Measurements from ENCODE around the gene TGIF2.
"Not testable (repeated sequence)": the region's sequence is repeated elsewhere in the genome, so short reads cannot be mapped to it uniquely, and the experiment has no call there.

Gene TGIF2

GRCh38 chr20:36607586-36608387 lies 34.4 kb downstream of the TGIF2 start:
- no peak for DNase-seq (ENCODE audit: extremely low read depth in 1 of 2, low read depth in 1 of 2)

GRCh38 chr20:36608388-36608728 lies 35.0 kb downstream of the TGIF2 start:
- DNase-seq (ENCODE audit: extremely low read depth in 1 of 2, low read depth in 1 of 2), result not testable (repeated sequence)

DNA sequence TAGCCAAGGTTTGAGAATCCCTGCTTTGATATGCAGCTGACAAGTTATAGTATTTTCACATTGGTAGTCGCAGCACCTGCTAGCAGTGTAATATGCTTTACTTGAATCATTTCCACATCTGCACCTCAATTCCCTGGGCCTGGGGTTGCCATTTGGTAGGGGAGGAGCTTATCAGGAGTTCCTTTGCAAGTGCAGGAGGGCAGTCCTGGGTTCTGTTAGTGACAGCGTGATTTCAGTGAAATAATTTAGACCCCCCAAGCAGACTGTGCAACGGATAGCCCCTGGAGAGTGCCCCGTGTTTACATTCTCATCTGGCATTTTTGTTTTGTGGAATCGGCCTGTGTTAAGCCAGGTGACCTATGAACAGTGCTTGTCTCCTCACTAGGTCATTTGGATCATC lies 38.2 kb downstream of the TGIF2 start:
- no peak for DNase-seq (ENCODE audit: extremely low read depth in 1 of 2, low read depth in 1 of 2)

GRCh38 chr20:36613974-36614373 lies 40.6 kb downstream of the TGIF2 start:
- no peak for DNase-seq (ENCODE audit: extremely low read depth in 1 of 2, low read depth in 1 of 2)

DNA sequence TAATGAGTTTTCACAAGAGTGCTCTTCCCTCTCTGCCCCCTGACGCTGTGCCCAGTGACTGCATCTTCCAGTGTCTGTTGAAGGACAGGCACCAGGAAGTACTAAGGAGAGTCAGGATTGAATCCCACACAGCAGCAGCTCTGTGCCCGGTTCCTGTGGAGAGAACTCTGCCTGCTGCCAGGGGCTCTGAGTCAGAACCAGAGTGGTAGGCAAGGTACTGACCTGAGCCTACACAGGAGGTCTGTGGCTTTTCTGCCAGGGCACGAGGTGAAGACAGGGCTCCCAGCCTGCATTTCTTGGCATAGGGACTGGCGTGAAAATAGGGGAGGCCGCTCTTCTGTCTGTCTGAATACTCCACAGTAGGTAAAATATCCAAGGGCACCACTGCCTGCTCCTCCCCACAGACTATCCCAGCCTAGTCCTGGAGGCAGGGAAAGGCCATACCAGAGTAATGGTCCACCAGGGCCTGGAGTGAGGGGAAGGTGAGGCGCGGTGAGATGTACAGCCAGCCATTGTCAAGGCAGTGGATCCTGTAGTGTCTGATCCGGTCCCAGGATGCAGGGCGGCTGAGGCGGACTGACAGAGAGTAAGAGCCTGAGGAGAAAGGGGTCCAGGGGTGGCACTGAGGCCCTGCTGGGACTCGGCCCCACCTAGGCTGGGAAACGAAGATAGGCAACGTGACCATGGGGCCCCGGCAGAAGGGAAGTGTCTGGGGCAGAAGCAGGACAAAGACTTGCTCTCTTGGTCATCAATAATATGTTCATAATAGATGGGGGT lies 41.6 kb downstream of the TGIF2 start:
- DNase-seq (ENCODE audit: extremely low read depth in 1 of 2, low read depth in 1 of 2), result no peak

DNA sequence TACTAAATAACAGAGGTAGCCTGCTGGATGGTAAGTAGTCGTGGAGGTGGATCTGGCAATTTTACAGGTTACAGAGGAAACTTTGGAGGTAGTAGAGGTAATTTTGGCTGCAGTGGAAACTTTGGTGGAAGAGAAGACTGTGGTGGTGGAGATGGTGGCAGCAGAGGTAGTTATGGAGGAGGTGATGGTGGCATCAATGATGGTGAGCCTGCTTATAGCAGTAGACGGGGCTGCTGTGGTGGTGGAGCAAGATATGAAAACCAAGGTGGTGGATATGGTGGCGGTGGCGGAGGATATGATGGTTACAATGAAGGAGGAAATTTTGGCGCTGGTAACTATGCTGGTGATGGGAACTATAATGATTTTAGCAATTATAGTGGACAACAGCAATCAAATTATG lies 47.5 kb downstream of the TGIF2 start:
- no peak for DNase-seq (ENCODE audit: extremely low read depth in 1 of 2, low read depth in 1 of 2)

DNA sequence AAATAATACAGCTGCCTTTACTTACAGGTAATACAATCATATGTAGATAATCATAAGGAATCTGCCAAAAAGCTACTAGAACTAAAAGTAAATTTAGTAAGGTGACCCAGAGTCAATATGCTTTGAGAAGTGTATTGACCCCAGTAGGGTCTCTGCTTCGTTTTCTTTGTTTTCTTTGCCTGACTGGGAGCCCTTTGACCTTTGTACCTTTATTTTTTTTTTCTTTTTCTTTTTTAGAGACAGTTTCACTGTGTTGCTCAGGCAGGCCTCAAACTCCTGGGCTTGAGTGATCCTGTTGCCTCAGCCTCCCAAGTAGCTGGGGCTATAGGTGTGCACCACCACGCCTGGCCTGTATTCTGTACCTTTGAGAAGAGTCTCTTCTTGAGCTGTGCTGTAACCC lies 50.0 kb downstream of the TGIF2 start:
- no peak for DNase-seq (ENCODE audit: extremely low read depth in 1 of 2, low read depth in 1 of 2)

DNA sequence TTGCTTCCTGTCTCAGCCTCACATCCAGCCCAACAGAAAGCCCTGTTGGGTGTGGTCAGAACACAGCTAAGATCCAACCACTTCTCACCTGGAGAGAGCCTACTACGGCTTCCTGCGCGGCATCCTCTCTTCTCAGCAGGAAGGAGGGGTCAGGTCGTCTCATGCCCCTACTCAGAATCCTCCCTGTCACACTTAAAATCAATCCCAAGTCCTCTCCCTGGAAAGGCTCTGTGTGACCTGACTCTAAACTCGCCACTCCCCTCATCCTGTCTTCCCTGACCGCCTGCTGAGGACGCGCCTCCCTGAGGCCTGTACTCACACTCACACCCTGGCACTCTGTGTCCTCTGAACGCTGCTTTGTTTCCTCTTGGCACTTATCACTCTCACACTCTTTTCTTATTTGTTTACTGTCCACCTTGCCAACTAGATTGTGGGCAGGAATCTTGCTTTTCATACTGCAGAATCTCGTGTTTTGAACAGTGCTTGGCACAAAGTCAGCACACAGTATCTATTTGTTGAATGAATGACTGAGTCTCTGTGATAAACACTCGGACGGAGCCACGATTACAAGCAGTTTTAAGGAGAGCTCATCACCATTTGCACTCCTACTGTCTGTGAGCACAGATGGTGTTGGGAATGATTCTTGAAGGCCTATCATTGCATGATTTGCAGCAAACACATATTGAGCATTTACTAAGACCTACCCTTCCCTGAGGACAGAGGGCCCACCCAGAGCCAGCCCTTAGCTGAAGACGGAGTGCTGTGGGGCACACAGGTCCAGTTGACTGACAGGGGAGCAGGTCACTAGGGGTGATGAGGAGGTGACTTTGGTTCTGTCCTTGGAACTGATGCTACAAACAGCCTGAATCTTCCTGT lies 50.9 kb downstream of the TGIF2 start:
- DNase-seq (ENCODE audit: extremely low read depth in 1 of 2, low read depth in 1 of 2), result no peak

DNA sequence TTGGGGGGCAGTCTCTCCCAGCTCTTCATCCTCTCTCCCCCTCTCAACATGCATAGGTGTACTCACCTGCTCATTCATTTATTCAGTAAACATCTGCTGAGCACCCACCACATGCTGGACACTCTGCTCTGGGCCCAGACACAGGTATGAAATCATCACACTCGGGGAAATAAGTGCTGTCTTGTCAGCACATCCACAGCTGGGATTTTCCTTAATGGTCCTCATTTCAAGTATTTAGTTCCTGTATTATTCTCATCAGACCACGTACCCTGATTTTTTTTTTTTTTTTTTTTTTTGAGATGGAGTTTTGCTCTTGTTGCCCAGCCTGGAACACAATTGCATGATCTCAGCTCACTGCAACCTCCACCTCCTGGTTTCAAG lies 51.5 kb downstream of the TGIF2 start:
- no peak for DNase-seq (ENCODE audit: extremely low read depth in 1 of 2, low read depth in 1 of 2)

GRCh38 chr20:36628076-36628475 lies 54.7 kb downstream of the TGIF2 start:
- no peak for DNase-seq (ENCODE audit: extremely low read depth in 1 of 2, low read depth in 1 of 2)

- peak in 1 of 2 donors; percentile 28 for DNase-seq (ENCODE audit: extremely low read depth in 1 of 2, low read depth in 1 of 2)
Observed at GRCh38 chr20:36629719-36630681, 56.6 kb downstream of the TGIF2 start.

DNA sequence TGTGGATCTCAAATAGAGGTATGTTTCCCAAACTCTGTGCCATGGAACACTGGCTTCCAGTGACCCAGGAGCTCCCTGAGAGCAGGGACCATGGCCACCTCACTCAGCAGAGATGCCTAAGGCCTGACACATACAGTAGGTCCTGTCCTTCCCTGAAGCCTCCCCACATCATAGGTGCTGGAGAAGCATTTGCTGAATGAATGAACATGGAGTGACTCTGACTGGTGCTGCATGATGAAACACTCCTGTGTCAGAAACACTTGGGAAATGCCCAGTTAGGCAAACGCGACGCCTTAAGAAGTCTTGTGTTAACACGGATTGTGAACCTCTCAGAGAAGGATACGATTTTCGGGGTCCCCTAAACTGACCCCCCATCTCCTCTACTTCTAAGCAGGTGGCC lies 58.2 kb downstream of the TGIF2 start:
- no peak for DNase-seq (ENCODE audit: extremely low read depth in 1 of 2, low read depth in 1 of 2)

DNA sequence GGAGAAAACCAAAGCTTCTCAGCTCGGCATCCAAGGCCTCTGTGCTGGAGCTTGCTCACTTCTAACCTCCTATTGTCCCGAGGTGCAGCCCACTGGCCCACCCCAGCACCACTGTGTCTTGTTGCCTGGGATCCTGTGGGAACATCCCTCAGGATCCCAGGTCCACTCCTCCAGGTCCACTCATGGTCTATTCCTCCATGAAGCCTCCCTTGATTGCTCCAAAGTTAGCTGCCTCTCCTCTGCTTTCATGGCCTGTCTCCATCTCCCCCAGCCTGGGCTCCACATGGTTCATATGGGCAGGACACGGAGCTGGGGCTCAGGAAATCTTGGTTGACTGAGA lies 58.7 kb downstream of the TGIF2 start:
- no peak for DNase-seq (ENCODE audit: extremely low read depth in 1 of 2, low read depth in 1 of 2)

- no peak for DNase-seq (ENCODE audit: extremely low read depth in 1 of 2, low read depth in 1 of 2)
Observed at GRCh38 chr20:36632487-36633284, 59.3 kb downstream of the TGIF2 start.

GRCh38 chr20:36633285-36633772 lies 59.9 kb downstream of the TGIF2 start:
- no peak for DNase-seq (ENCODE audit: extremely low read depth in 1 of 2, low read depth in 1 of 2)

GRCh38 chr20:36634342-36634741 lies 60.9 kb downstream of the TGIF2 start:
- no peak for DNase-seq (ENCODE audit: extremely low read depth in 1 of 2, low read depth in 1 of 2)

DNA sequence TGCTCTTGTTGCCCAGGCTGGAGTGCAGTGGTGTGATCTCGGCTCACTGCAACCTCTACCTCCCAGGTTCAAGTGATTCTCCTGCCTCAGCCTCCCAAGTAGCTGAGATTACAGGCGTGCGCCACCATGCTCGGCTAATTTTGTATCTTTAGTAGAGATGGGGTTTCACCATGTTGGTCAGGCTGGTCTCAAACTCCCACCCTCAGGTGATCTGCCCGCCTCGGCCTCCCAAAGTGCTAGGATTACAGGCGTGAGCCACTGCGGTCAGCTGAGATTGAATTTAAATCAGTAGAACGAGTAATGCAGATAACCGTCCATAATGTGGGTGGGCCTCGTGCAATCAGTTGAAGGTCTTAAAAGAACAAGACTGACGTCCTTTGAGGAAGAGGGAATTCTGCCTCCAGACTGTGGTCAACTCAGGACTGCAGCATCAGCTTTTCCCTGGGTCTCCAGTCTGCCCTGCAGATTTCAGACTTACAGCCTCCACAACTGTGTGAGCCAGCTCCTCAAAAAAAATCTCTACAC lies 65.5 kb downstream of the TGIF2 start:
- not testable (repeated sequence) for DNase-seq (ENCODE audit: extremely low read depth in 1 of 2, low read depth in 1 of 2)

DNA sequence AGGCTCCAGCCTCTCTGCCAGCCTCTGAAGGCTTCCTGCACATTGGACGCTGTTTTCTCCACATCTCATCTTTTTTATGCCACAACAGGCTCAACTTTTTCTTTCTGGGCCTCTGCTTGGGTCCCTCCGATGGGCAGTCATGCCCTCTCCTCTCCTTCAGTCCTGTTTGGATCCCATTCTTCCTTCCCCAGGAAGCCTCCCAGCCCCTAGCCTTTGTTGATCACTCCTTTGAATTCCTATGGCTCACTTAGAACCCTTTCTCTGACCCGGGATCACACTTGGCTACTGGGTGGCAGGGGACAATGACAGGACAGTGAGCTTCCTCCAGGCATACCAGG lies 68.1 kb downstream of the TGIF2 start:
- no peak for DNase-seq (ENCODE audit: extremely low read depth in 1 of 2, low read depth in 1 of 2)

DNA sequence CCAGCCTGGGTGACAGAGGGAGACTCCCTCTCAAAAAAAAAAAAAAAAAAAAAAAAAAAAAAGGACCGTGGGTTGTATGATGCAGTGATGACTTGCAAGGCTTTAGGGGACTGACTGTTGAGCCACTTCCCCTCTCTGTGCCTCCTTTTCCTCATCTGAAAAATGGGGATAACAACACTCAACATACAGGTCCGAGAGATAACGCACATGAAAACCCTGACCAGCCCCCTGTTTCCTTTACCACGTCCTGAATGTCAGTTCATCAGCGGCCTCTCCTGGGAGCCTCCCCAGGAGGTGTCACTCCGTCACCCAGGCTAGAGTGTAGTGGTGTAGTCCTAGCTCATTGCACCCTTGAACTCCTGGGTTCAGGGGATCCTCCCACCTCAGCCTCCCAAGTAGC lies 68.7 kb downstream of the TGIF2 start:
- no peak for DNase-seq (ENCODE audit: extremely low read depth in 1 of 2, low read depth in 1 of 2)

Data from activated CD8-positive, alpha-beta memory T cell treated with anti-CD3 and anti-CD28 coated beads for 1 hour (primary cell).